T-cell (primary cell): Measurements from ENCODE around the gene ALKBH8. TPM values are rescaled to one million over a fixed set of nuclear protein-coding genes. Genes with fewer than 3 reads are reported as not detected.

Source experiments
- ATAC-seq, 4 experiments: fragments of 200-7000 bp in 3 of 4; fragments of 150-1000 bp in 1 of 4; cut with Tn5 transposase; replicated peaks in 1 of 4; 1 replicate in 3 of 4; 2 replicates in 1 of 4; pipeline ENCODE4 v1.10.0; 2021; ENCODE audit warnings: moderate library complexity in 3 of 4, mild to moderate bottlenecking in 2 of 4, moderate number of reproducible peaks in 1 of 4
- CTCF ChIA-PET, 2 donors: fragments of 300-600 bp; sonication (Branson Sonifier 250); formaldehyde crosslinking; loops; one replicate each; lab custom pipeline; 2022; ENCODE audit warnings: antibody characterized with exemption in 2 of 2; lab: Charles Lee
- POLR2A ChIA-PET, 2 donors: fragments of 300-600 bp; sonication (Branson Sonifier 250); formaldehyde crosslinking; loops; one replicate each; lab custom pipeline; 2022; ENCODE audit warnings: antibody characterized with exemption in 2 of 2; lab: Charles Lee
- DNase-seq, 35 experiments: peaks; one replicate each; pipeline versions ENCODE4 v3.0.0 to v3.0.0-alpha.2; 2013 to 2023
- H3K27ac ChIP-seq: one replicate; pipeline ENCODE4 v1.5.1; 2013; ENCODE audit warnings: low read length
- H3K27me3 ChIP-seq, 2 experiments: replicated peaks in 1 of 2; 1 replicate in 1 of 2; 2 replicates in 1 of 2; pipeline versions ENCODE4 v1.6.1 to v1.7.0; 2013; ENCODE audit warnings: low read length in 1 of 2, mixed read lengths in 1 of 2; ENCODE audit not compliant: control insufficient read depth in 2 of 2, insufficient read depth in 2 of 2; ENCODE audit errors: extremely low read depth in 1 of 2
- H3K36me3 ChIP-seq, 2 donors: 1 replicate in 1 of 2; 2 replicates in 1 of 2; pipeline versions ENCODE4 v1.6.1 to v1.7.0; 2013; ENCODE audit warnings: low read length in 1 of 2; ENCODE audit not compliant: control insufficient read depth in 2 of 2, insufficient read depth in 1 of 2; ENCODE audit errors: extremely low read depth in 1 of 2
- H3K4me1 ChIP-seq, 2 experiments: 1 replicate in 1 of 2; 2 replicates in 1 of 2; pipeline versions ENCODE4 v1.6.1 to v1.7.0; 2013; ENCODE audit warnings: low read length in 2 of 2, mixed read lengths in 1 of 2; ENCODE audit not compliant: insufficient read depth in 2 of 2, control insufficient read depth in 1 of 2; ENCODE audit errors: extremely low read depth in 1 of 2
- H3K4me3 ChIP-seq, 2 donors: 1 replicate in 1 of 2; 2 replicates in 1 of 2; pipeline versions ENCODE4 v1.5.1 to v1.7.0; 2013; ENCODE audit warnings: mild to moderate bottlenecking in 2 of 2, low read length in 1 of 2, moderate library complexity in 1 of 2; ENCODE audit not compliant: control insufficient read depth in 1 of 2; ENCODE audit errors: extremely low read depth in 1 of 2
- H3K9me3 ChIP-seq: 2 replicates; pipeline ENCODE4 v1.7.0; 2013
- H3K27ac Mint-ChIP-seq, 2 donors: one replicate each; pipeline ENCODE4 v1.8.0; 2020 to 2021; ENCODE audit warnings: mild to moderate bottlenecking in 2 of 2, mixed read lengths in 2 of 2
- H3K27me3 Mint-ChIP-seq, 2 donors: one replicate each; pipeline ENCODE4 v1.8.0; 2021 to 2022; ENCODE audit warnings: mixed read lengths in 2 of 2
- H3K36me3 Mint-ChIP-seq: one replicate; pipeline ENCODE4 v1.8.0; 2021; ENCODE audit warnings: mixed read lengths
- H3K4me1 Mint-ChIP-seq, 3 donors: one replicate each; pipeline ENCODE4 v1.8.0; 2020 to 2022; ENCODE audit warnings: mixed read lengths in 3 of 3, mild to moderate bottlenecking in 1 of 3
- H3K4me3 Mint-ChIP-seq, 3 donors: one replicate each; pipeline ENCODE4 v1.8.0; 2020 to 2022; ENCODE audit warnings: mild to moderate bottlenecking in 3 of 3, mixed read lengths in 3 of 3, moderate library complexity in 3 of 3
- H3K9me3 Mint-ChIP-seq, 3 donors: one replicate each; pipeline ENCODE4 v1.8.0; 2020 to 2022; ENCODE audit warnings: mixed read lengths in 3 of 3
- WGBS: methylation state at CpG from one replicate; pipeline ENCODE4 v1.1.5; 2013; ENCODE audit warnings: missing lambda C conversion rate; ENCODE audit not compliant: insufficient coverage; 5-methylcytosine and 5-hydroxymethylcytosine counted together
- total RNA-seq, 35 experiments: library from RNA in 6 of 35; stranded (reverse) in 6 of 35; fragments of 120-200 nt in 1 of 35; gene quantifications; one replicate each; pipeline versions ENCODE4 v1.2.1 to v1.2.4 and lab custom pipeline; 2013 to 2026

Gene ALKBH8
- total RNA-seq, 5 donors from 2014 or later (not counting 1 experiment from before 2014, with no cell fraction given) = 11.6 to 15.4 (median 12.4) TPM

DNA sequence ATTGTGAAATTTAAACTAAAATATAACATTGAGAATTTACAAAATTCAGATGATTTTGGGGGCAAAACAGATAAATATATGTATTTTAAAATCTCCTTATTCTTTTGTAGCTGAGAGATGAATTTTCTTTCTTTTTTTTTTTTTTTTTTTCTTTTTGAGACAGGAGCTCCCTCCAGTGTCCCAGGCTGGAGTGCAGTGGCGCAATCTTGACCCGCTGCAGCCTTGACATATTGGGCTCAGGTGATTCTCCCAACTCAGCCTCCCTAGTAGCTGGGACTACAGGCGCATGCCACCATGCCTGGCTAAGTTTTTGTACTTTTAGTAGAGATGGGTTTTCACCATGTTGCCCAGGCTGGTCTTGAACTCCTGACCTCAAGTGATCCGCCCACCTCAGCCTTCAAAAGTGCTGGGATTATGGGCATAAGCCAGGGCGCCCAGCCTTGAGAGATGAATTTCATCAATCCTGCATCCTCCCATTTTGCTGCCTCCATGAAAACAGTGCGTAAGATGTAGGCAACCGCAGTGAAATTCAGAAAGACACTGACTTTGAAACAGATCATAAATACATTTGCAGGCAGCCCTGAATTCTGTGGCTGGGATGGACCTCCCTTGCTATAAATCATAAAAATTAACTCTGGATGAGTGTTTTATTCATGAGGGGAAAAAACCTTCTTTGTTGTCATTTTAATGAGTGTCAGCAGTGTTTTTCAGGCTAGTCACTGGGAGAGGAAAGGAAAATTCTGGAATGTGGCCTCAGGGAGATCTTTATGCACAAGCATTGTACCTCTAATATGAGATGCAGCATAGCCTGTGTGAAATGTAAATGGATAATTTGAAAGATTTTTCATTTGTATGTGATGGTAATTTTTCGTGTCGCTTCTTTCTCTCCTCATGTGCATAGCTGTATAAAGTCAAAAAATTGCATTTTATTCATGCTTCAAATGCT lies 39.8 kb upstream of the ALKBH8 start:
- H3K4me3 Mint-ChIP-seq = no peak overlapping the region
- CTCF ChIA-PET = interaction anchor here in 1 of 2 donors (0.6 kb wide), 1 partner anchor 834 kb away, joined by 5 read pairs; no protein-coding TSS in a partner anchor
- POLR2A ChIA-PET = interaction anchor here in 1 of 2 donors (0.6 kb wide), 1 partner anchor 119 kb away, joined by 6 read pairs; no protein-coding TSS in a partner anchor

DNA sequence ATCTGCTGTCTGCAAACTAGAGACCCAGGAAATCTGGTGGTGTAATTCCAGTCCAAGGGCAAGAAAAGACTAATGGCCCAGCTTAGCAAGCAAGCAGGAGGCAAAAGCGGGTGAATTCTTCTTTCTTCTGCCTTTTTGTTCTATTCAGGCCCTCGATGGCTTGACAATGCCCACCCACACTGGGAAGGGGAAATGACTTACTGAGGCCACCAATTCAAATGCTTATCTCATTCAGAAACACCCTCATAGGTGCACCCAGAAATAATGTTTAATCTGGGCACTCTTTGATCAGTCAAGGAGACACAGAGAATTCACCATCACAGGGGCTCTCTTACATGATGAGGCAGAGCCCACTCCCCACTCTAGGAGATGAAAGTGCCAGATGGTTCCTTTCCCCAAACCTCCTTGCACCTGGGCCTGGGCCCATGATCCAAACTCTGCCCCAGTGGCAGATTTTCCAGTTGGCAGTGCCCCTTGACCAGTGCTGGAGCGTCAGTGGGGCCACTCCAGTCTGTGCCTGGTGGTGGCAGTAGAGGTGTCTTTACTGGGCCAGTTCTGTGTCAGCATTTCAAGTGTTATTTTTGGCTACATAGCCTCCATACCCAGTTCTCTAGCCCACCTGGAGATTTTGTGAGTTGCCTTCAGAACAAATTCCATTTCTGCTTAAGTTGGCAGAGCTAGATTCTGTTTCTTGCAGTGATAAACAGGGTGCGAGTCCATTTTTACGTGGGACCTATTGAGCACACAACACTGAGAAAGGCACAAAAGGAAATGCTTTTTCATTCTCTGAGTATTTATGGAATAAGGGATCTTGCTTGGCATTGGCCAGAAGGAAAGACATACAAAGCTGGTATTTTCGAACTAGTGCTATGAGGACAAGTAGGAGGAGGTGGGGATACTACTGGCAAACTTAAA lies 32.9 kb upstream of the ALKBH8 start:
- POLR2A ChIA-PET = no interaction called here
- H3K4me1 ChIP-seq = no peaks in the 10 kb centered on the region
- H3K27ac Mint-ChIP-seq = no peak overlapping the region
- no peaks in the 10 kb centered on the region for H3K9me3 ChIP-seq
- H3K4me1 Mint-ChIP-seq = no peaks in the 10 kb centered on the region
- H3K27me3 ChIP-seq = peaks cover 15 to 19% of the 10 kb centered on the region in 2 experiments
- no peak overlapping the region for H3K4me3 ChIP-seq
- H3K27ac ChIP-seq = no peak overlapping the region
- CTCF ChIA-PET = interaction anchor here in 1 of 2 donors (0.6 kb wide), 1 partner anchor 91 kb away, joined by 4 read pairs; no protein-coding TSS in a partner anchor
- H3K4me3 Mint-ChIP-seq = no peak overlapping the region
- 58% methylated on average over 4 of the region's 6 CpGs for WGBS
- no peaks in the 10 kb centered on the region for H3K36me3 Mint-ChIP-seq
- ATAC-seq (no peak), DNase-seq (no peak)
- H3K36me3 ChIP-seq = no peaks in the 10 kb centered on the region
- peaks cover 48 to 50% of the 10 kb centered on the region in 2 donors for H3K27me3 Mint-ChIP-seq
- no peaks in the 10 kb centered on the region for H3K9me3 Mint-ChIP-seq

More for the DNA sequence above, 39.8 kb upstream of the ALKBH8 start:
- H3K27me3 ChIP-seq = peaks cover 6 to 21% of the 10 kb centered on the region in 2 experiments
- H3K4me1 Mint-ChIP-seq = no peaks in the 10 kb centered on the region
- no peak overlapping the region for H3K4me3 ChIP-seq
- DNase-seq (no peak), ATAC-seq (no peak)
- no peak overlapping the region for H3K27ac Mint-ChIP-seq
- H3K9me3 Mint-ChIP-seq = no peaks in the 10 kb centered on the region
- 80% methylated on average over 2 of the region's 9 CpGs for WGBS
- H3K27me3 Mint-ChIP-seq = peaks cover 55 to 65% of the 10 kb centered on the region in 2 donors
- no peaks in the 10 kb centered on the region for H3K36me3 Mint-ChIP-seq
- H3K9me3 ChIP-seq = no peaks in the 10 kb centered on the region
- no peaks in the 10 kb centered on the region for H3K36me3 ChIP-seq
- no peak overlapping the region for H3K27ac ChIP-seq
- no peaks in the 10 kb centered on the region for H3K4me1 ChIP-seq

DNA sequence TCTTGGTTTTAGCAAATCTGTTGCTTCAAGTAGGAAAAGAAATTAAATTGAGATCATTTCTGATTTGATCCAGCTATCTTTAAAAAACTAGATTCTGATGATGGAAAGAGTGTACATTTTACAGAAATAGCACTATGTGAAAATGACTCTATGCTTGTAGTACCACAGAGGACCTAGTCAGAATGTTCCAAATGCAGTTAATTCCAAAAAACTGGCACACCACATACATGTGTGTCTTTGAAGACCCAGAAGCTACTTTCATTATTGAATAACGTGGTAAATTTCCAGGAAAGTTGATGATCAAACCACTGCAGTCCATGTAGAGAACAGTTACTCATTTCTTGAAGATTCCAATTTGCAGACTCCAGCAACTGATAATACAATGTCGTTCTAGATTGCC lies 29.2 kb upstream of the ALKBH8 start:
- no peak for ATAC-seq
- no peak overlapping the region for H3K4me3 Mint-ChIP-seq
- peaks cover 9 to 23% of the 10 kb centered on the region in 2 experiments for H3K4me1 ChIP-seq
- no peaks in the 10 kb centered on the region for H3K9me3 ChIP-seq
- H3K36me3 Mint-ChIP-seq = no peaks in the 10 kb centered on the region
- POLR2A ChIA-PET = no interaction called here
- H3K9me3 Mint-ChIP-seq = no peaks in the 10 kb centered on the region
- no peak overlapping the region for H3K27ac ChIP-seq
- CTCF ChIA-PET = interaction anchor here in 1 of 2 donors (1.1 kb wide), 1 partner anchor 45 kb away, joined by 4 read pairs; no protein-coding TSS in a partner anchor
- peaks cover 35 to 37% of the 10 kb centered on the region in 2 experiments for H3K27me3 ChIP-seq
- WGBS = no CpG with 5 or more reads among the region's 2 CpGs
- H3K27me3 Mint-ChIP-seq = peaks cover 57% of the 10 kb centered on the region in 2 donors
- H3K27ac Mint-ChIP-seq = no peak overlapping the region
- no peak overlapping the region for H3K4me3 ChIP-seq
- H3K36me3 ChIP-seq = no peaks in the 10 kb centered on the region
- no peak for DNase-seq
- H3K4me1 Mint-ChIP-seq = peaks cover 21 to 26% (median 24%) of the 10 kb centered on the region in 3 donors

DNA sequence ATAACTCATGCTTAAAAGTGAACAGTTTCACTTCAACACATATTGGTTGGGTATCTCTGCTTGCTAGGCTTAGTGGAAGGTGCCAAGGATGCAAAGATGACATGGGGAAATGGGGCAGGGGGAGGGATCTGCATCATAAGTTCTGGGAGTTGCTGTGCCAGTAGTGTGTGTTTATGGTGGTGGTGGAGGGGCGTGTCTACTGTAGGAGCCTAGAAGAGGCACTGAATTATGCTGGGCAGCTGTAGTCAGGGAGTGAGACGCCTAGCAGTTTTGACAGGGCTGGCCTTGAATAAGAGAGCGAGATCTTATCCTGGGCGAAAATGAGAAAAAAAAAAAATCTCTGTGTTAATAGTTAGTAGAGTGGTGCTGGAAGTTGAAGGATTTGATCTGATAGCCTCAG lies 28.4 kb upstream of the ALKBH8 start:
- Histone ChIP-seq H3K4me1 (peaks cover 9 to 23% of the 10 kb centered on the region in 2 experiments), H3K36me3 (no peaks in the 10 kb centered on the region), H3K4me3 (no peak overlapping the region), H3K27ac (no peak overlapping the region), H3K27me3 (peaks cover 36 to 41% of the 10 kb centered on the region in 2 experiments), H3K9me3 (no peaks in the 10 kb centered on the region)
- H3K4me3 Mint-ChIP-seq = no peak overlapping the region
- ATAC-seq (no peak), DNase-seq (no peak)
- H3K4me1 Mint-ChIP-seq = peaks cover 25 to 31% (median 31%) of the 10 kb centered on the region in 3 donors
- whole genome bisulfite sequencing = 40% methylated on average over 4 of the region's 4 CpGs
- CTCF ChIA-PET = interaction anchor here in 1 of 2 donors (1.1 kb wide), 1 partner anchor 45 kb away, joined by 4 read pairs; no protein-coding TSS in a partner anchor
- H3K36me3 Mint-ChIP-seq = no peaks in the 10 kb centered on the region
- H3K27ac Mint-ChIP-seq = no peak overlapping the region
- POLR2A ChIA-PET = no interaction called here
- no peaks in the 10 kb centered on the region for H3K9me3 Mint-ChIP-seq
- H3K27me3 Mint-ChIP-seq = peaks cover 63 to 64% of the 10 kb centered on the region in 2 donors

DNA sequence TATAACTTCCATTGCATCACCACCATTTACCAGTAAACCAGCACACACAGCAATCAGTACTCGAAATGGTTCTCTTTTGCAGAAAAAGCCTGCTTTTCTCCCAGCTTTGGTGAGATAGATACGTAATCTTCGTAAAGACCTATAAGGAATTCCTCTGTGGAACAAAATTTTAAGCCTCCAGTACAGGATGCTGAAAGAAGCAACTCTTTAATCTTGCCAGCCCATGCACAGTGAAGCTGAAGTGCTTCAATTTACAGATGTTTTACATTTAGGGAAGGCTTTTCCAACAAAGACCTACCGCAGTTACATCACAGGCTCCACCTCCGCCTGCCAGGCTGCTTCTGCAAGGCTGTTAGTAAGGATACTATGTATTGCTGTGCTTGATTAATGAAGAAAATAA lies 27.3 kb upstream of the ALKBH8 start:
- no peak for DNase-seq
- WGBS = no CpG with 5 or more reads among the region's 5 CpGs
- Histone ChIP-seq H3K36me3 (no peaks in the 10 kb centered on the region), H3K4me3 (no peak overlapping the region), H3K27ac (no peak overlapping the region), H3K27me3 (peaks cover 30 to 41% of the 10 kb centered on the region in 2 experiments), H3K9me3 (no peaks in the 10 kb centered on the region), H3K4me1 (peaks cover 9 to 23% of the 10 kb centered on the region in 2 experiments)
- no peak for ATAC-seq
- ChIA-PET POLR2A (interaction anchor here in 1 of 2 donors (0.6 kb wide), 1 partner anchor 9 kb away, joined by 4 read pairs; no protein-coding TSS in a partner anchor), CTCF (no interaction called here)
- Mint-ChIP-seq H3K36me3 (no peaks in the 10 kb centered on the region), H3K27me3 (peaks cover 64 to 66% of the 10 kb centered on the region in 2 donors), H3K4me1 (peaks cover 25 to 31% (median 31%) of the 10 kb centered on the region in 3 donors), H3K9me3 (no peaks in the 10 kb centered on the region), H3K27ac (no peak overlapping the region), H3K4me3 (peak overlapping the region in 2 of 3 donors; percentile 76 to 95)
